Measurements from ENCODE around the gene CELA2A. TPM values are rescaled to one million over a fixed set of nuclear protein-coding genes. Genes with fewer than 3 reads are reported as not detected.

The CELA2A gene
- total RNA-seq, 2 donors from 2014 or later, result not detected

DNA sequence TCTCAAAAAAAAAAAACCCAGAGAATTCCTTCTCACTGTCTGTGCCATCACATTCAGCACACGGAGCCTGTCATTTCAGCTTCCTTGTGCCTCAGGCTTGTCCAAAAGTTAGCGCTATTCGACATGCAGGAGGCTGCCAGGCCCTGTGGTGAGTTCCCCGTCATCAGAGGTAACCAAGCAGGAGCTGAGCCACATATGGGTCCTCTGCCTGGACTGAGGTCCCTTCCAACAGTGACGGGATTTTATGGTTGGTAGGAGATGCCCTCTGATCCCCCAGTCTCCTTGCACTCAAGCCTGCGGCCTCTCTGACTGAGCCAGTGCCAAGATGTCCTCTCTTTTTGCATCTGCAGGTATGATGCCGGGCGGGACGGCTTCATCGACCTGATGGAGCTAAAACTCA is 31.0 kb upstream of the CELA2A start:
- no peaks in the 10 kb centered on the region for H3K27me3 ChIP-seq (ENCODE audit: control insufficient read depth, insufficient read depth, low read length, poor library complexity, severe bottlenecking)
- Mint-ChIP-seq H3K9me3 (peaks cover 6% of the 10 kb centered on the region), H3K4me1 (no peaks in the 10 kb centered on the region), H3K4me3 (no peak overlapping the region), H3K36me3 (ENCODE audit: low read depth) (peaks cover 37% of the 10 kb centered on the region), H3K27ac (no peak overlapping the region), H3K27me3 (ENCODE audit: insufficient read depth) (no peaks in the 10 kb centered on the region)
- H3K27ac ChIP-seq (ENCODE audit: low read depth, low read length), result no peak overlapping the region
- H3K4me1 ChIP-seq (ENCODE audit: control insufficient read depth, insufficient read depth, low read length), result no peaks in the 10 kb centered on the region
- WGBS, 2 experiments (ENCODE audit: insufficient coverage in 1 of 2, insufficient read length in 1 of 2), result 89 to 95% methylated on average over 10 of the region's 10 CpGs
- no peak overlapping the region for H3K9ac ChIP-seq (ENCODE audit: extremely low read depth, low read length, poor library complexity, severe bottlenecking)
- TF ChIP-seq, protein P1, sequence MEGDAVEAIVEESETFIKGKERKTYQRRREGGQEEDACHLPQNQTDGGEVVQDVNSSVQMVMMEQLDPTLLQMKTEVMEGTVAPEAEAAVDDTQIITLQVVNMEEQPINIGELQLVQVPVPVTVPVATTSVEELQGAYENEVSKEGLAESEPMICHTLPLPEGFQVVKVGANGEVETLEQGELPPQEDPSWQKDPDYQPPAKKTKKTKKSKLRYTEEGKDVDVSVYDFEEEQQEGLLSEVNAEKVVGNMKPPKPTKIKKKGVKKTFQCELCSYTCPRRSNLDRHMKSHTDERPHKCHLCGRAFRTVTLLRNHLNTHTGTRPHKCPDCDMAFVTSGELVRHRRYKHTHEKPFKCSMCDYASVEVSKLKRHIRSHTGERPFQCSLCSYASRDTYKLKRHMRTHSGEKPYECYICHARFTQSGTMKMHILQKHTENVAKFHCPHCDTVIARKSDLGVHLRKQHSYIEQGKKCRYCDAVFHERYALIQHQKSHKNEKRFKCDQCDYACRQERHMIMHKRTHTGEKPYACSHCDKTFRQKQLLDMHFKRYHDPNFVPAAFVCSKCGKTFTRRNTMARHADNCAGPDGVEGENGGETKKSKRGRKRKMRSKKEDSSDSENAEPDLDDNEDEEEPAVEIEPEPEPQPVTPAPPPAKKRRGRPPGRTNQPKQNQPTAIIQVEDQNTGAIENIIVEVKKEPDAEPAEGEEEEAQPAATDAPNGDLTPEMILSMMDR (conservative IDR thresholded peaks at IDR 0.05), result no peak
- no peak for DNase-seq
- no peaks in the 10 kb centered on the region for H3K9me3 ChIP-seq (ENCODE audit: control insufficient read depth, low read length)
- H3K4me3 ChIP-seq (ENCODE audit: low read length), result no peak overlapping the region
- peaks cover 15% of the 10 kb centered on the region for H3K36me3 ChIP-seq (ENCODE audit: control insufficient read depth, insufficient read depth, low read length)

- H3K9ac ChIP-seq (ENCODE audit: extremely low read depth, low read length, poor library complexity, severe bottlenecking), result no peak overlapping the region
- no peak overlapping the region for H3K4me3 Mint-ChIP-seq
- no peaks in the 10 kb centered on the region for H3K4me1 ChIP-seq (ENCODE audit: control insufficient read depth, insufficient read depth, low read length)
- peaks cover 3% of the 10 kb centered on the region for H3K9me3 Mint-ChIP-seq
- no peak overlapping the region for H3K4me3 ChIP-seq (ENCODE audit: low read length)
- DNase-seq, result no peak
- no peaks in the 10 kb centered on the region for H3K27me3 Mint-ChIP-seq (ENCODE audit: insufficient read depth)
- peaks cover 34% of the 10 kb centered on the region for H3K36me3 Mint-ChIP-seq (ENCODE audit: low read depth)
- H3K36me3 ChIP-seq (ENCODE audit: control insufficient read depth, insufficient read depth, low read length), result peaks cover 10% of the 10 kb centered on the region
- TF ChIP-seq, protein P1 (conservative IDR thresholded peaks at IDR 0.05), result no peak
- no peaks in the 10 kb centered on the region for H3K4me1 Mint-ChIP-seq
- no peak overlapping the region for H3K27ac ChIP-seq (ENCODE audit: low read depth, low read length)
- 40 to 82% methylated on average over 1 to 6 of the region's 6 CpGs for WGBS, 2 experiments (ENCODE audit: insufficient coverage in 1 of 2, insufficient read length in 1 of 2)
- peak overlapping the region; percentile 64 for H3K27ac Mint-ChIP-seq
- no peaks in the 10 kb centered on the region for H3K9me3 ChIP-seq (ENCODE audit: control insufficient read depth, low read length)
- H3K27me3 ChIP-seq (ENCODE audit: control insufficient read depth, insufficient read depth, low read length, poor library complexity, severe bottlenecking), result no peaks in the 10 kb centered on the region
These were observed 30.6 kb upstream of the CELA2A start for GRCh38 chr1:15425958-15426357.

DNA sequence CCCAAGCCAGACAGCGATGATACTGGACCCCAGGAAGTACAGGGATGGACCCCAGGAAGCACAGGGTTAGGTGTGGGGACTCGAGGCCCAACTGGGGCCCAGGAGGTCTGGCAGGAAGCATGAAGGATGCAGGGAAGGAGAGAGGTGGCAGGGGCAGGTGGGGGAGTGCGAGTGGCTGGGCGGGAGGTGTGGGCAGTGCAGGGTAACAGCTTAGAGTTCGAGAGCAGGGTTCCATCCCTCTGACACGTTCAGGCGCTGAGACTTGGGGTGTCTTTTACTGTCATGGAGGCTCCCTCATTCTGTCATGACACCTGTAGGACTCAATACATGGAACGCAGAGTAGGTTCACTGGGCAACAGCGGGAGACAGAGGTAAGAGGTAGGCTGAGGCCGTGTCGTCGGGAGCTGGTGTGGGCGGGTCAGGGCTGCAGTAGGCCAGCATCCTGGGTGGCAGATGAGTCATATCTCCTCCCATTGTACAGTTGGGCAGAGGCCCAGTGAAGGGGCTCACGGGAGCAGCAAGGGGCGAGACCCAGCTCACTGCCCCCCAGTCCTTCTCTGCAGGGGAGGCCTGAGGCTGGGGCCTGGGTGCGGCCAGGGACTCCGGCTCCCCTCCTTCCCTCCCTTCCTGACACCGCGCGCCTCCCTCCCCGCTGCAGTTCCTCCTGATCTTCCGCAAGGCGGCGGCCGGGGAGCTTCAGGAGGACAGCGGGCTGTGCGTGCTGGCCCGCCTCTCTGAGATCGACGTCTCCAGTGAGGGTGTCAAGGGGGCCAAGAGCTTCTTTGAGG is 29.8 kb upstream of the CELA2A start:
- no peaks in the 10 kb centered on the region for H3K4me1 ChIP-seq (ENCODE audit: control insufficient read depth, insufficient read depth, low read length)
- H3K27me3 ChIP-seq (ENCODE audit: control insufficient read depth, insufficient read depth, low read length, poor library complexity, severe bottlenecking), result no peaks in the 10 kb centered on the region
- peak overlapping the region; percentile 64 for H3K27ac Mint-ChIP-seq
- TF ChIP-seq, protein P1 (conservative IDR thresholded peaks at IDR 0.05), result no peak
- H3K4me1 Mint-ChIP-seq, result no peaks in the 10 kb centered on the region
- peaks cover 13% of the 10 kb centered on the region for H3K36me3 ChIP-seq (ENCODE audit: control insufficient read depth, insufficient read depth, low read length)
- 89 to 91% methylated on average over 24 to 30 of the region's 30 CpGs for WGBS, 2 experiments (ENCODE audit: insufficient coverage in 1 of 2, insufficient read length in 1 of 2)
- no peak for DNase-seq
- H3K36me3 Mint-ChIP-seq (ENCODE audit: low read depth), result peaks cover 28% of the 10 kb centered on the region
- no peaks in the 10 kb centered on the region for H3K27me3 Mint-ChIP-seq (ENCODE audit: insufficient read depth)
- no peaks in the 10 kb centered on the region for H3K9me3 ChIP-seq (ENCODE audit: control insufficient read depth, low read length)
- no peak overlapping the region for H3K4me3 ChIP-seq (ENCODE audit: low read length)
- H3K27ac ChIP-seq (ENCODE audit: low read depth, low read length), result no peak overlapping the region
- H3K4me3 Mint-ChIP-seq, result no peak overlapping the region
- no peak overlapping the region for H3K9ac ChIP-seq (ENCODE audit: extremely low read depth, low read length, poor library complexity, severe bottlenecking)
- peaks cover 1% of the 10 kb centered on the region for H3K9me3 Mint-ChIP-seq

Data from endodermal cell (in vitro differentiated cells).